Measurements from ENCODE around the gene PRAMEF13.
"Not testable (repeated sequence)": the region's sequence is repeated elsewhere in the genome, so short reads cannot be mapped to it uniquely, and the experiment has no call there.

GRCh38 chr1:13247122-13247521 is 45.9 kb upstream of the PRAMEF13 start:
- TF ChIP-seq POLR2AphosphoS5 (IDR thresholded peaks at IDR 0.05; ENCODE audit: borderline replicate concordance, low read depth, low read length); FOXP2 (optimal IDR thresholded peaks at IDR 0.05; ENCODE audit: control extremely low read depth, extremely low read length, insufficient read depth): not testable (repeated sequence)

All from SK-N-MC (cell line).